Measurements from ENCODE around the gene LGI2. TPM values are rescaled to one million over a fixed set of nuclear protein-coding genes. Genes with fewer than 3 reads are reported as not detected.

LGI2 gene
- total RNA-seq, 2 donors from 2014 or later: 3.7 to 4.0 TPM

GRCh38 chr4:25075129-25075528 is 44.4 kb upstream of the LGI2 start:
- no peak overlapping the region for H3K4me3 ChIP-seq
- no peaks in the 10 kb centered on the region for H3K36me3 ChIP-seq
- no peaks in the 10 kb centered on the region for H3K9me3 ChIP-seq
- no peak for DNase-seq (ENCODE audit: low spot score)
- H3K4me1 ChIP-seq (ENCODE audit: control insufficient read depth in 1 of 2, low read depth in 2 of 2): no peaks in the 10 kb centered on the region
- H3K27me3 ChIP-seq (replicated peaks; ENCODE audit: insufficient read depth): no peaks in the 10 kb centered on the region
- TF ChIP-seq CTCF (IDR thresholded peaks at IDR 0.05): no peak
- ATAC-seq (ENCODE audit: insufficient number of reproducible peaks, low FRiP score, low read depth): no peak
- no peak overlapping the region for H3K27ac ChIP-seq

GRCh38 chr4:25070545-25070944 is 39.8 kb upstream of the LGI2 start:
- DNase-seq (ENCODE audit: low spot score): no peak
- no peak for ATAC-seq (ENCODE audit: insufficient number of reproducible peaks, low FRiP score, low read depth)
- Histone ChIP-seq H3K4me3 (no peak overlapping the region), H3K9me3 (no peaks in the 10 kb centered on the region), H3K27ac (no peak overlapping the region), H3K4me1 (ENCODE audit: control insufficient read depth in 1 of 2, low read depth in 2 of 2) (no peaks in the 10 kb centered on the region), H3K27me3 (replicated peaks; ENCODE audit: insufficient read depth) (no peaks in the 10 kb centered on the region), H3K36me3 (no peaks in the 10 kb centered on the region)
- no peak for TF ChIP-seq CTCF (IDR thresholded peaks at IDR 0.05)

DNA sequence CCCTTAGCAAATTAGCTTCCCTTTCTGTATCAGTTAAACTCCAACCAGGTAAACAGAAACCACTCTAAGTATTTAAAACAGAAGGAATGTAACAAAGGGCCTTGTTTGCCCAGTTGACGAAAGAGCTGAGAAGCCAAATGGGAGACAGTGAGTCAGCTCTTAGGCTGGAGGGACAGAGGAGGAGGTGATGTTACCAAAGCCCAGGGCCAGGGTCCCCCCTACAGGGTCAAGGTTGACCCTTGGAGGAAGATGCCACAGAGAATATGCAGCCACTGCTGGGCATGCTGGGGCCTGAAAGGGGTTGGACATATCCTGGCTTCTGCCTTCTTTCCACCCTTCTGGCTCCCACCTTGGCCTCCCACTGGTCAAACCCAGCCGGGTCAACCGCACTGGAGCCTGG is 38.3 kb upstream of the LGI2 start:
- TF ChIP-seq CTCF (IDR thresholded peaks at IDR 0.05): no peak
- Histone ChIP-seq H3K36me3 (no peaks in the 10 kb centered on the region), H3K9me3 (no peaks in the 10 kb centered on the region), H3K27ac (no peak overlapping the region), H3K4me1 (ENCODE audit: control insufficient read depth in 1 of 2, low read depth in 2 of 2) (no peaks in the 10 kb centered on the region), H3K4me3 (no peak overlapping the region), H3K27me3 (replicated peaks; ENCODE audit: insufficient read depth) (no peaks in the 10 kb centered on the region)
- DNase-seq (ENCODE audit: low spot score) (no peak), ATAC-seq (ENCODE audit: insufficient number of reproducible peaks, low FRiP score, low read depth) (no peak)

GRCh38 chr4:25068386-25068785 is 37.6 kb upstream of the LGI2 start:
- TF ChIP-seq CTCF (IDR thresholded peaks at IDR 0.05): no peak
- no peak for DNase-seq (ENCODE audit: low spot score)
- Histone ChIP-seq H3K9me3 (no peaks in the 10 kb centered on the region), H3K4me1 (ENCODE audit: control insufficient read depth in 1 of 2, low read depth in 2 of 2) (no peaks in the 10 kb centered on the region), H3K4me3 (no peak overlapping the region), H3K27ac (no peak overlapping the region), H3K36me3 (no peaks in the 10 kb centered on the region), H3K27me3 (replicated peaks; ENCODE audit: insufficient read depth) (no peaks in the 10 kb centered on the region)
- no peak for ATAC-seq (ENCODE audit: insufficient number of reproducible peaks, low FRiP score, low read depth)

- no peaks in the 10 kb centered on the region for H3K27me3 ChIP-seq (replicated peaks; ENCODE audit: insufficient read depth)
- ATAC-seq (ENCODE audit: insufficient number of reproducible peaks, low FRiP score, low read depth) (no peak), DNase-seq (ENCODE audit: low spot score) (no peak)
- no peaks in the 10 kb centered on the region for H3K9me3 ChIP-seq
- H3K4me3 ChIP-seq: no peak overlapping the region
- TF ChIP-seq CTCF (IDR thresholded peaks at IDR 0.05): no peak
- H3K27ac ChIP-seq: no peak overlapping the region
- no peaks in the 10 kb centered on the region for H3K36me3 ChIP-seq
- H3K4me1 ChIP-seq (ENCODE audit: control insufficient read depth in 1 of 2, low read depth in 2 of 2): peaks cover 0 to 8% of the 10 kb centered on the region in 2 donors
Observed at GRCh38 chr4:25065932-25066590, 35.3 kb upstream of the LGI2 start.
